ENCODE data around the gene MAGEB1. TPM values are rescaled to one million over a fixed set of nuclear protein-coding genes. Genes with fewer than 3 reads are reported as not detected.

Gene MAGEB1
- total RNA-seq, 1 experiment from 2014 or later, result not detected

- Histone ChIP-seq H3K4me3 (ENCODE audit: low read length) (no peak overlapping the region), H3K9me2 (replicated peaks; ENCODE audit: low read length) (no peaks in the 10 kb centered on the region), H3K27ac (ENCODE audit: low read length) (no peak overlapping the region), H3K4me1 (ENCODE audit: insufficient read depth, low read length) (no peaks in the 10 kb centered on the region), H2AFZ (ENCODE audit: low read length) (no peak overlapping the region), H3K79me2 (ENCODE audit: low read length) (no peaks in the 10 kb centered on the region), H3K9ac (ENCODE audit: low read length) (no peak overlapping the region), H4K20me1 (ENCODE audit: low read length) (no peaks in the 10 kb centered on the region), H3F3A (ENCODE audit: low read length, unreplicated experiment) (no peaks in the 10 kb centered on the region), H3K4me2 (ENCODE audit: low read length) (no peak overlapping the region), H3K27me3 (ENCODE audit: low read length) (no peaks in the 10 kb centered on the region), H3K36me3 (ENCODE audit: low read depth, low read length) (no peaks in the 10 kb centered on the region), H3K9me3 (ENCODE audit: low read length) (no peaks in the 10 kb centered on the region)
- DNase-seq (no peak), ATAC-seq (no peak)
- ChIA-PET POLR2A (ENCODE audit: unreplicated experiment) (no interaction called here), CTCF (no interaction called here)
- intact Hi-C loops (cut with micrococcal nuclease), result no loop called here
- BruUV-seq (replicated peaks), result no TSS peak
- no peak for TF ChIP-seq CTCF (conservative IDR thresholded peaks at IDR 0.05; ENCODE audit: low read depth, low read length)
- no peak for TF ChIP-seq EZH2phosphoT487 (IDR thresholded peaks at IDR 0.05; ENCODE audit: borderline replicate concordance, low read length)
- no peak for TF ChIP-seq EZH2 (IDR thresholded peaks at IDR 0.05; ENCODE audit: low read length, unreplicated experiment)
Measured at GRCh38 chrX:30224536-30224935, 22.4 kb upstream of the MAGEB1 start.

- Histone ChIP-seq H3K4me3 (ENCODE audit: low read length) (no peak overlapping the region), H3K4me1 (ENCODE audit: insufficient read depth, low read length) (no peaks in the 10 kb centered on the region), H3K27ac (ENCODE audit: low read length) (no peak overlapping the region), H2AFZ (ENCODE audit: low read length) (no peak overlapping the region), H3K79me2 (ENCODE audit: low read length) (no peaks in the 10 kb centered on the region), H3K9ac (ENCODE audit: low read length) (no peak overlapping the region), H3K9me2 (replicated peaks; ENCODE audit: low read length) (no peaks in the 10 kb centered on the region), H3K9me3 (ENCODE audit: low read length) (no peaks in the 10 kb centered on the region), H3K4me2 (ENCODE audit: low read length) (no peak overlapping the region), H4K20me1 (ENCODE audit: low read length) (no peaks in the 10 kb centered on the region), H3K36me3 (ENCODE audit: low read depth, low read length) (no peaks in the 10 kb centered on the region), H3F3A (ENCODE audit: low read length, unreplicated experiment) (no peaks in the 10 kb centered on the region), H3K27me3 (ENCODE audit: low read length) (no peaks in the 10 kb centered on the region)
- intact Hi-C loops (cut with micrococcal nuclease), result no loop called here
- ATAC-seq (no peak), DNase-seq (no peak)
- CTCF ChIA-PET, result no interaction called here
- BruUV-seq (replicated peaks), result no TSS peak
- TF ChIP-seq EZH2phosphoT487 (IDR thresholded peaks at IDR 0.05; ENCODE audit: borderline replicate concordance, low read length), result no peak
- TF ChIP-seq CTCF (conservative IDR thresholded peaks at IDR 0.05; ENCODE audit: low read depth, low read length), result no peak
- no peak for TF ChIP-seq EZH2 (IDR thresholded peaks at IDR 0.05; ENCODE audit: low read length, unreplicated experiment)
- POLR2A ChIA-PET (ENCODE audit: unreplicated experiment), result no interaction called here
Measured at GRCh38 chrX:30228526-30228925, 18.4 kb upstream of the MAGEB1 start.

GRCh38 chrX:30230395-30230794 lies 16.6 kb upstream of the MAGEB1 start, which contains the start of gene MAGEB3:
Gene MAGEB3, plus strand, starts transcription at chrX:30230657. Its CDS starts 5,268 bp downstream, at chrX:30235925.
- H3K36me3 ChIP-seq (ENCODE audit: low read depth, low read length), result no peaks in the 10 kb centered on the region
- DNase-seq (no peak), ATAC-seq (no peak)
- intact Hi-C loops (cut with micrococcal nuclease), result no loop called here
- H3K4me2 ChIP-seq (ENCODE audit: low read length), result no peak within 1 kb of the TSS
- POLR2A ChIA-PET (ENCODE audit: unreplicated experiment), result no interaction called here
- no peaks in the 10 kb centered on the region for H3K9me3 ChIP-seq (ENCODE audit: low read length)
- no peaks in the 10 kb centered on the region for H3F3A ChIP-seq (ENCODE audit: low read length, unreplicated experiment)
- no peaks in the 10 kb centered on the region for H3K79me2 ChIP-seq (ENCODE audit: low read length)
- no peak within 1 kb of the TSS for H2AFZ ChIP-seq (ENCODE audit: low read length)
- no TSS peak for BruUV-seq (replicated peaks)
- H3K9me2 ChIP-seq (replicated peaks; ENCODE audit: low read length), result no peaks in the 10 kb centered on the region
- CTCF ChIA-PET, result no interaction called here
- no peaks in the 10 kb centered on the region for H3K4me1 ChIP-seq (ENCODE audit: insufficient read depth, low read length)
- no peaks in the 10 kb centered on the region for H4K20me1 ChIP-seq (ENCODE audit: low read length)
- H3K4me3 ChIP-seq (ENCODE audit: low read length), result no peak within 1 kb of the TSS
- TF ChIP-seq EZH2phosphoT487 (IDR thresholded peaks at IDR 0.05; ENCODE audit: borderline replicate concordance, low read length), result no peak
- no peak for TF ChIP-seq CTCF (conservative IDR thresholded peaks at IDR 0.05; ENCODE audit: low read depth, low read length)
- no peak for TF ChIP-seq EZH2 (IDR thresholded peaks at IDR 0.05; ENCODE audit: low read length, unreplicated experiment)
- H3K27ac ChIP-seq (ENCODE audit: low read length), result no peak within 1 kb of the TSS
- no peak within 1 kb of the TSS for H3K9ac ChIP-seq (ENCODE audit: low read length)
- H3K27me3 ChIP-seq (ENCODE audit: low read length), result no peaks in the 10 kb centered on the region
